Spinal cord (tissue), 10 donors: ENCODE measurements around the gene ZNRD2. TPM values are rescaled to one million over a fixed set of nuclear protein-coding genes. Genes with fewer than 3 reads are reported as not detected.
A peak's percentile ranks its signal among the peaks of the same experiment; 100 is the strongest.
"Not testable (repeated sequence)": the region's sequence is repeated elsewhere in the genome, so short reads cannot be mapped to it uniquely, and the experiment has no call there.

ENCODE experiments used
- DNase-seq, 6 donors: peaks; one replicate each; pipeline versions ENCODE4 v3.0.0 to v3.0.0-alpha.2; 2013 to 2015; ENCODE audit warnings: low spot score in 6 of 6, low read depth in 4 of 6
- H3K27ac ChIP-seq: one replicate; pipeline ENCODE4 v1.5.1; 2013; ENCODE audit warnings: low read depth, low read length, control low read depth
- H3K27me3 ChIP-seq: one replicate; pipeline ENCODE4 v1.6.1; 2013; ENCODE audit warnings: low read length; ENCODE audit not compliant: control insufficient read depth, insufficient read depth
- H3K36me3 ChIP-seq: one replicate; pipeline ENCODE4 v1.6.1; 2013; ENCODE audit warnings: low read length; ENCODE audit not compliant: control insufficient read depth, insufficient read depth
- H3K4me1 ChIP-seq: one replicate; pipeline ENCODE4 v1.6.1; 2013; ENCODE audit warnings: low read length; ENCODE audit not compliant: control insufficient read depth, insufficient read depth
- H3K4me3 ChIP-seq: one replicate; pipeline ENCODE4 v1.5.1; 2013; ENCODE audit warnings: low read depth, low read length, control low read depth
- H3K9me3 ChIP-seq: one replicate; pipeline ENCODE4 v1.6.1; 2013; ENCODE audit warnings: low read length; ENCODE audit not compliant: control insufficient read depth, insufficient read depth
- WGBS: methylation state at CpG from one replicate; pipeline ENCODE4 v1.1.5; 2013; ENCODE audit warnings: missing lambda C conversion rate; ENCODE audit not compliant: insufficient coverage; 5-methylcytosine and 5-hydroxymethylcytosine counted together
- long read RNA-seq, 4 donors: transcript quantifications; one replicate each; lab custom pipeline, GENCODE V29; 2026
- polyA plus RNA-seq, 2 donors: library from polyadenylated mRNA; unstranded; fragments of 120-200 nt; gene quantifications; one replicate each; pipeline ENCODE4 v1.2.1, GENCODE V29; 2013; ENCODE audit not compliant: insufficient read length in 2 of 2
- total RNA-seq, 2 donors: library from RNA; depleted of rRNA in 1 of 2; stranded (reverse); fragments of 120-200 nt in 1 of 2; fragments of >200 nt in 1 of 2; gene quantifications; one replicate each; pipeline versions ENCODE4 v1.2.3 to v1.2.4, GENCODE V29; 2013 to 2014
- donor health status: healthy.

ZNRD2 gene
- total RNA-seq, result 10 to 100 TPM; 14.7 to 25.6 TPM
- 10 to 100 TPM; 82.5 to 87.2 TPM for polyA plus RNA-seq
- long read RNA-seq, donor 1, transcript SSSCA1-201 (4 exons, 698 nt), result major isoform, 14 of 20 reads
- long read RNA-seq, donor 1, partial matches to known transcripts, result 0 of 20 reads
- long read RNA-seq, donor 1, other reads (novel, unspliced or antisense), result 0 of 20 reads
- long read RNA-seq, donor 2, transcript SSSCA1-201 (4 exons, 698 nt), result major isoform, 7 of 12 reads
- long read RNA-seq, donor 2, partial matches to known transcripts, result 0 of 12 reads
- long read RNA-seq, donor 2, other reads (novel, unspliced or antisense), result 0 of 12 reads
- long read RNA-seq, donor 3, transcript SSSCA1-201 (4 exons, 698 nt), result major isoform, 6 of 12 reads
- long read RNA-seq, donor 3, transcript SSSCA1-206 (3 exons, 879 nt), result minor isoform, 5 of 12 reads
- long read RNA-seq, donor 3, partial matches to known transcripts, result 0 of 12 reads
- long read RNA-seq, donor 3, other reads (novel, unspliced or antisense), result 0 of 12 reads
- long read RNA-seq, donor 4, transcript SSSCA1-201 (4 exons, 698 nt), result major isoform, 33 of 62 reads
- long read RNA-seq, donor 4, transcript SSSCA1-204 (2 exons, 532 nt), result minor isoform, 5 of 62 reads
- long read RNA-seq, donor 4, transcript SSSCA1-206 (3 exons, 879 nt), result minor isoform, 13 of 62 reads
- long read RNA-seq, donor 4, partial matches to known transcripts, result 11 of 62 reads
- long read RNA-seq, donor 4, other reads (novel, unspliced or antisense), result 0 of 62 reads

DNA sequence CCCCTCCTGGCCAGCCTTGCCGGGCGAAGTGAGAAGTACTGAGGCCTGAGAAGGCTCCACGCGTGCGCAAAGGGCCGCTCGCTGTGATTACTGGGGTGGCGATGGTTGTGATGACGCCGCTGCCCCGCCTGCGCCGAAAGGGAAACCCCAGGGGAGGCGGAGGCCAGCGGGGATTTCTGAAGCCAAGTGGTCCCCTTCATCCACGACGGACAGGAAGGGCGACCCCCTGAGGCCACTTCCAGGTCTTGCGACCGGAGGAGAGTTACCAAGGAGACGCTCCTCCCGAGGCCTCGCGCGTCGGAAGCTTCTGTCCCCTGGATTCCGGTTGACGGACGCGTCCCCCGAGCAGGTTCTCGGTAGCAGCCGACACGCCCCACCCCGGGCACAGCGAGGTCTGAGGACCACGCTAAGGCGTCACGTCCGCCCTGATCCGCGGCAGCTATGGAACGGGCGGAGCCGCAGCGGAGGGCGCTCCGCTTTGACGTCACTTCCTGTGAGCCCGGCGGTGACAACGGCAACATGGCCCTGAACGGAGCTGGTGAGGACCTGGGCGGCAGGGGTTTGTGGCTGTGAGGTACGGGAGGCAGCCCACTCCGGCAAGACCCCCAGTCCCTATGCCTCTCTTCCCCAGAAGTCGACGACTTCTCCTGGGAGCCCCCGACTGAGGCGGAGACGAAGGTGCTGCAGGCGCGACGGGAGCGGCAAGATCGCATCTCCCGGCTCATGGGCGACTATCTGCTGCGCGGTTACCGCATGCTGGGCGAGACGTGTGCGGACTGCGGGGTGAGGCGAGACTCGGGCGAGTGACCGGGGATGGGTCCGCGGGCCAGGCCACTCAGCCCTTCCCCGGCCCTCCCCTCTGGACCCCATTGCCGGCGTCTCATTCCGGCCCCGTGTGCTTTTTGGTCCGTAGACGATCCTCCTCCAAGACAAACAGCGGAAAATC lies at the start of gene ZNRD2:
Gene ZNRD2, plus strand, starts transcription at position 505 of the 946 bp plus-strand sequence. Its CDS starts 15 bp downstream, at position 520.
- Histone ChIP-seq H3K4me3 (peak within 1 kb of the TSS; percentile 97), H3K4me1 (peaks cover 58% of the 10 kb centered on the region), H3K27me3 (peaks cover 1% of the 10 kb centered on the region), H3K36me3 (peaks cover 35% of the 10 kb centered on the region), H3K9me3 (no peaks in the 10 kb centered on the region), H3K27ac (peak within 1 kb of the TSS; percentile 98)
- DNase-seq, result peak; percentile 90 to 99 (median 94)
- under 1% methylated on average over 88 of the region's 89 CpGs for WGBS

GRCh38 chr11:65521777-65522521 lies 48.3 kb upstream of the ZNRD2 start:
- H3K27ac ChIP-seq, DNase-seq, H3K4me3 ChIP-seq, H3K9me3 ChIP-seq, H3K27me3 ChIP-seq: not testable (repeated sequence)
- peaks cover 27% of the 10 kb centered on the region for H3K4me1 ChIP-seq
- peaks cover 12% of the 10 kb centered on the region for H3K36me3 ChIP-seq
- WGBS, result 69% methylated on average over 8 of the region's 20 CpGs

GRCh38 chr11:65522718-65523630 lies 47.3 kb upstream of the ZNRD2 start:
- H3K27me3 ChIP-seq, H3K9me3 ChIP-seq, H3K4me3 ChIP-seq, H3K27ac ChIP-seq, DNase-seq: not testable (repeated sequence)
- Histone ChIP-seq H3K36me3 (peaks cover 22% of the 10 kb centered on the region), H3K4me1 (peaks cover 27% of the 10 kb centered on the region)
- WGBS, result 58% methylated on average over 2 of the region's 18 CpGs

DNA sequence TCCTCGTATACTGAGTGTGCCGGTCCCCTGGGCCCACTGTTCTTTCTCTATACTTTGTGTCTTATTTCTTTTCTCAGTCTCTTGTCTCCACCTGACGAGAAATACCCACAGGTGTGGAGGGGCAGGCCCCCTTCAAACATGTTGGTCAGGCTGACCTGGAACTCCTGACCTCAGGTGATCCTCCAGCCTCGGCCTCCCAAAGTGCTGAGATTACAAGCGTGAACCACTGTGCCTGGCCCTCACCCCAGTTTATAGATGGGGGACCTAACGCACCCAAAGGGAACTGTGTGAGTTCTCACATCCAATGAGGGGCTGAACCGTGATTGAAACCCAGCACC lies 46.7 kb upstream of the ZNRD2 start:
- not testable (repeated sequence) for DNase-seq, H3K4me3 ChIP-seq, H3K9me3 ChIP-seq, H3K27ac ChIP-seq, H3K27me3 ChIP-seq
- Histone ChIP-seq H3K4me1 (peaks cover 27% of the 10 kb centered on the region), H3K36me3 (peaks cover 28% of the 10 kb centered on the region)
- 95% methylated on average over 5 of the region's 7 CpGs for WGBS

GRCh38 chr11:65524014-65524740 lies 46.1 kb upstream of the ZNRD2 start:
- Histone ChIP-seq H3K4me3 (peak overlapping the region; percentile 38), H3K36me3 (peaks cover 34% of the 10 kb centered on the region), H3K9me3 (no peaks in the 10 kb centered on the region), H3K27me3 (no peaks in the 10 kb centered on the region), H3K27ac (peak overlapping the region; percentile 67), H3K4me1 (peaks cover 27% of the 10 kb centered on the region)
- WGBS, result 33% methylated on average over 9 of the region's 12 CpGs
- DNase-seq, result peak in 1 of 6 donors; percentile 11

- no peaks in the 10 kb centered on the region for H3K9me3 ChIP-seq
- peak in 4 of 6 donors; percentile 57 to 94 (median 84) for DNase-seq
- peaks cover 28% of the 10 kb centered on the region for H3K4me1 ChIP-seq
- peak within 1 kb of the TSS; percentile 67 for H3K4me3 ChIP-seq
- peaks cover 41% of the 10 kb centered on the region for H3K36me3 ChIP-seq
- WGBS, result under 1% methylated on average over 59 of the region's 82 CpGs
- H3K27me3 ChIP-seq, result no peaks in the 10 kb centered on the region
- H3K27ac ChIP-seq, result peak within 1 kb of the TSS; percentile 69
These were observed 45.3 kb upstream of the ZNRD2 start, which contains the start of gene SCYL1 for GRCh38 chr11:65524741-65525545. SCYL1 (plus strand) TSS chr11:65525083; CDS start chr11:65525154, 71 bp downstream.

GRCh38 chr11:65525546-65526480 lies 44.5 kb upstream of the ZNRD2 start:
- 55% methylated on average over 24 of the region's 31 CpGs for WGBS

More at GRCh38 chr11:65525546-65526480, 44.5 kb upstream of the ZNRD2 start:
- Histone ChIP-seq H3K4me1 (peaks cover 37% of the 10 kb centered on the region), H3K27ac (peak overlapping the region; percentile 69), H3K9me3 (no peaks in the 10 kb centered on the region), H3K36me3 (peaks cover 50% of the 10 kb centered on the region), H3K27me3 (no peaks in the 10 kb centered on the region), H3K4me3 (peak overlapping the region; percentile 67)
- no peak for DNase-seq
